HEK293 (cell line): ENCODE results near the gene ITGB3.

Experiments
- CTCF ChIA-PET: fragments of 350-600 bp; formaldehyde crosslinking; extraction: SDS; loops from one replicate; lab custom pipeline; 2021; ENCODE audit warnings: antibody characterized with exemption; lab: Yijun Ruan, JAX
- POLR2A ChIA-PET: fragments of 300-600 bp; formaldehyde crosslinking; extraction: SDS; loops from one replicate; lab custom pipeline; 2020; ENCODE audit warnings: antibody characterized with exemption, inconsistent platforms; lab: Yijun Ruan, JAX
- H3K27ac ChIP-seq: fragments of 200-500 bp; sonication (Bioruptor generic); 2 replicates; pipeline ENCODE4 v1.5.1; 2014; ENCODE audit warnings: low read depth, low read length, control low read depth, inconsistent platforms; ENCODE audit errors: extremely low read depth
- H3K36me3 ChIP-seq, 2 experiments: fragments of 200-500 bp in 1 of 2; sonication (Bioruptor generic) in 1 of 2; 1 replicate in 1 of 2; 2 replicates in 1 of 2; pipeline ENCODE4 v1.5.1; 2014 to 2017; ENCODE audit warnings: inconsistent platforms in 2 of 2, low read length in 2 of 2; ENCODE audit not compliant: control insufficient read depth in 2 of 2, insufficient read depth in 1 of 2
- H3K4me1 ChIP-seq: fragments of 200-500 bp; sonication (Bioruptor generic); 2 replicates; pipeline ENCODE4 v1.5.1; 2014; ENCODE audit warnings: mild to moderate bottlenecking, low read length, inconsistent platforms; ENCODE audit not compliant: control insufficient read depth, insufficient read depth
- H3K4me3 ChIP-seq: 2 replicates; pipeline ENCODE4 v1.5.1; 2011; ENCODE audit warnings: low read depth, mild to moderate bottlenecking, control low read depth, low read length, moderate library complexity
- H3K9me3 ChIP-seq: fragments of 200-500 bp; sonication (Bioruptor generic); 2 replicates; pipeline ENCODE4 v1.5.1; 2014; ENCODE audit warnings: low read depth, low read length, inconsistent platforms; ENCODE audit not compliant: control insufficient read depth, insufficient read depth
- EGR2 ChIP-seq: fragments of 450-650 bp; formaldehyde crosslinking; IDR thresholded peaks from 2 replicates; pipeline ENCODE4 v1.5.1; 2016; ENCODE audit warnings: low read depth, missing biosample characterization, missing genetic modification characterization
- GLIS2 ChIP-seq: fragments of 450-650 bp; formaldehyde crosslinking; IDR thresholded peaks from 2 replicates; pipeline ENCODE4 v1.5.1; 2016; ENCODE audit warnings: missing biosample characterization, missing genetic modification characterization
- MYNN ChIP-seq: fragments of 450-650 bp; formaldehyde crosslinking; IDR thresholded peaks from 2 replicates; pipeline ENCODE4 v1.5.1; 2016; ENCODE audit warnings: missing biosample characterization, missing genetic modification characterization, borderline replicate concordance
- PRDM4 ChIP-seq: fragments of 450-650 bp; formaldehyde crosslinking; IDR thresholded peaks from 2 replicates; pipeline ENCODE4 v1.5.1; 2017; ENCODE audit warnings: missing biosample characterization, missing genetic modification characterization
- SP7 ChIP-seq: fragments of 450-650 bp; formaldehyde crosslinking; IDR thresholded peaks from 2 replicates; pipeline ENCODE4 v1.5.1; 2016; ENCODE audit warnings: missing biosample characterization, missing genetic modification characterization
- ZBTB21 ChIP-seq: fragments of 450-650 bp; formaldehyde crosslinking; IDR thresholded peaks from 2 replicates; pipeline ENCODE4 v1.5.1; 2017; ENCODE audit warnings: missing biosample characterization, missing genetic modification characterization
- ZFHX2 ChIP-seq: fragments of 450-650 bp; formaldehyde crosslinking; conservative IDR thresholded peaks from 2 replicates; pipeline ENCODE4 v1.5.1; 2016; ENCODE audit warnings: missing biosample characterization, missing genetic modification characterization
- ZNF2 ChIP-seq: fragments of 450-650 bp; formaldehyde crosslinking; IDR thresholded peaks from 2 replicates; pipeline ENCODE4 v1.5.1; 2016; ENCODE audit warnings: missing biosample characterization, missing genetic modification characterization
- ZNF280C ChIP-seq: fragments of 450-650 bp; formaldehyde crosslinking; IDR thresholded peaks from 2 replicates; pipeline ENCODE4 v1.5.1; 2016; ENCODE audit warnings: missing biosample characterization, missing genetic modification characterization
- ZNF292 ChIP-seq: fragments of 450-650 bp; formaldehyde crosslinking; IDR thresholded peaks from 2 replicates; pipeline ENCODE4 v1.5.1; 2016; ENCODE audit warnings: low read depth, missing biosample characterization, missing genetic modification characterization, borderline replicate concordance
- ZNF324 ChIP-seq: fragments of 450-650 bp; formaldehyde crosslinking; IDR thresholded peaks from 2 replicates; pipeline ENCODE4 v1.5.1; 2016; ENCODE audit warnings: missing biosample characterization, missing genetic modification characterization
- ZNF423 ChIP-seq: fragments of 450-650 bp; formaldehyde crosslinking; IDR thresholded peaks from 2 replicates; pipeline ENCODE4 v1.5.1; 2016; ENCODE audit warnings: missing biosample characterization, missing genetic modification characterization
- ZNF449 ChIP-seq: fragments of 450-650 bp; formaldehyde crosslinking; IDR thresholded peaks from 2 replicates; pipeline ENCODE4 v1.5.1; 2017; ENCODE audit warnings: missing biosample characterization, mild to moderate bottlenecking, missing genetic modification characterization, moderate library complexity
- ZNF473 ChIP-seq: fragments of 450-650 bp; formaldehyde crosslinking; IDR thresholded peaks from 2 replicates; pipeline ENCODE4 v1.5.1; 2017; ENCODE audit warnings: missing biosample characterization, missing genetic modification characterization
- ZNF529 ChIP-seq: fragments of 450-650 bp; formaldehyde crosslinking; IDR thresholded peaks from 2 replicates; pipeline ENCODE4 v1.5.1; 2017; ENCODE audit warnings: missing genetic modification characterization, missing biosample characterization; ENCODE audit not compliant: insufficient replicate concordance
- ZNF530 ChIP-seq: fragments of 450-650 bp; formaldehyde crosslinking; IDR thresholded peaks from 2 replicates; pipeline ENCODE4 v1.5.1; 2016; ENCODE audit warnings: low read depth, missing biosample characterization, missing genetic modification characterization
- ZNF629 ChIP-seq: fragments of 450-650 bp; formaldehyde crosslinking; IDR thresholded peaks from 2 replicates; pipeline ENCODE4 v1.5.1; 2017; ENCODE audit warnings: missing biosample characterization, missing genetic modification characterization
- ZNF670 ChIP-seq: fragments of 450-650 bp; formaldehyde crosslinking; IDR thresholded peaks from 2 replicates; pipeline ENCODE4 v1.5.1; 2016; ENCODE audit warnings: missing biosample characterization, missing genetic modification characterization, low read depth

The ITGB3 gene

GRCh38 chr17:47209499-47209898 lies 44.1 kb upstream of the ITGB3 start (continued):
- TF ChIP-seq ZNF530 (tag by site-specific recombination): no peak
- TF ChIP-seq, all 188 proteins: peak for 0

GRCh38 chr17:47210105-47210504 lies 43.5 kb upstream of the ITGB3 start:
- Histone ChIP-seq H3K4me3 (no peak overlapping the region), H3K9me3 (no peaks in the 10 kb centered on the region), H3K36me3 (no peaks in the 10 kb centered on the region), H3K4me1 (0 out of 2 replicates have a peak, but pooled peaks cover under 1% of the 10 kb centered on the region), H3K27ac (no peak overlapping the region)
- TF ChIP-seq MYNN (tag by site-specific recombination) (no peak), ZFHX2 (tag by site-specific recombination) (0 out of 2 replicates have a peak, but pooled peaks have one; percentile 17), EGR2 (tag by site-specific recombination) (peak; percentile 66)
- POLR2A ChIA-PET: no interaction called here
- CTCF ChIA-PET: interaction anchor here (0.7 to 1.5 kb wide), 3 partner anchors 13 to 114 kb away, joined by 3 to 8 read pairs (median 3); no protein-coding TSS in a partner anchor

GRCh38 chr17:47210779-47211178 lies 42.8 kb upstream of the ITGB3 start:
- ChIA-PET CTCF (interaction anchor here (1.5 kb wide), 1 partner anchor 19 kb away, joined by 8 read pairs; no protein-coding TSS in a partner anchor), POLR2A (no interaction called here)
- TF ChIP-seq ZNF449 (tag by site-specific recombination) (no peak), ZNF529 (tag by site-specific recombination) (no peak), ZNF280C (tag by site-specific recombination) (no peak), ZNF324 (tag by site-specific recombination) (no peak), SP7 (no peak), ZNF2 (tag by site-specific recombination) (no peak), ZNF423 (tag by site-specific recombination) (no peak), GLIS2 (tag by site-specific recombination) (no peak), ZNF629 (tag by site-specific recombination) (no peak), ZNF670 (tag by site-specific recombination) (no peak), ZBTB21 (tag by site-specific recombination) (no peak)

GRCh38 chr17:47212458-47212857 lies 41.2 kb upstream of the ITGB3 start:
- CTCF ChIA-PET: interaction anchor here (0.6 to 0.9 kb wide), 2 partner anchors 17 to 58 kb away, joined by 5 to 6 read pairs; no protein-coding TSS in a partner anchor
- no peaks in the 10 kb centered on the region for H3K4me1 ChIP-seq
- no peak for TF ChIP-seq PRDM4 (tag by site-specific recombination)
- TF ChIP-seq ZNF292 (tag by site-specific recombination): no peak
- TF ChIP-seq ZNF473 (tag by site-specific recombination): no peak
- TF ChIP-seq, all 188 proteins: peak for 0
- no peak overlapping the region for H3K4me3 ChIP-seq
- no peaks in the 10 kb centered on the region for H3K36me3 ChIP-seq
- no peak overlapping the region for H3K27ac ChIP-seq
- POLR2A ChIA-PET: no interaction called here
- H3K9me3 ChIP-seq: no peaks in the 10 kb centered on the region

More at GRCh38 chr17:47210779-47211178, 42.8 kb upstream of the ITGB3 start:
- Histone ChIP-seq H3K4me1 (no peaks in the 10 kb centered on the region), H3K4me3 (no peak overlapping the region), H3K9me3 (no peaks in the 10 kb centered on the region), H3K36me3 (no peaks in the 10 kb centered on the region), H3K27ac (no peak overlapping the region)
